GM12875 (cell line): ENCODE measurements around the gene CPNE9.

Experiments used
- H3K4me3 ChIP-seq: one replicate; pipeline ENCODE4 v1.5.1; 2011; ENCODE audit warnings: low read depth, low read length, control low read depth
- CTCF ChIP-seq: IDR thresholded peaks from 2 replicates; pipeline ENCODE4 v1.5.1; 2011; ENCODE audit warnings: low read depth, mild to moderate bottlenecking, control low read depth, inconsistent platforms, low read length, moderate library complexity, borderline replicate concordance; ENCODE audit not compliant: insufficient read depth

The CPNE9 gene

GRCh38 chr3:9750556-9751411 lies 47.2 kb downstream of the CPNE9 start:
- TF ChIP-seq CTCF: no peak
- H3K4me3 ChIP-seq: peak overlapping the region; percentile 90

GRCh38 chr3:9754678-9755077 lies 51.0 kb downstream of the CPNE9 start:
- H3K4me3 ChIP-seq: no peak overlapping the region
- TF ChIP-seq CTCF: no peak

GRCh38 chr3:9757427-9757826 lies 53.8 kb downstream of the CPNE9 start:
- TF ChIP-seq CTCF: no peak
- no peak overlapping the region for H3K4me3 ChIP-seq

GRCh38 chr3:9760779-9761505 lies 57.3 kb downstream of the CPNE9 start:
- TF ChIP-seq CTCF: no peak
- H3K4me3 ChIP-seq: no peak overlapping the region

- no peak for TF ChIP-seq CTCF
- no peak overlapping the region for H3K4me3 ChIP-seq
Observed at GRCh38 chr3:9761919-9762318, 58.3 kb downstream of the CPNE9 start.

GRCh38 chr3:9762871-9763270 lies 59.2 kb downstream of the CPNE9 start:
- H3K4me3 ChIP-seq: no peak overlapping the region
- TF ChIP-seq CTCF: no peak

- no peak for TF ChIP-seq CTCF
- no peak overlapping the region for H3K4me3 ChIP-seq
Observed at GRCh38 chr3:9765865-9766264, 62.2 kb downstream of the CPNE9 start.
